Renal pelvis (tissue), 12 donors: ENCODE measurements around the gene CLDN10. TPM values are rescaled to one million over a fixed set of nuclear protein-coding genes. Genes with fewer than 3 reads are reported as not detected.
A peak's percentile ranks its signal among the peaks of the same experiment; 100 is the strongest.
"Not testable (repeated sequence)": the region's sequence is repeated elsewhere in the genome, so short reads cannot be mapped to it uniquely, and the experiment has no call there.

Source experiments
- DNase-seq: peaks from one replicate; pipeline ENCODE4 v3.0.0-alpha.2; 2013
- long read RNA-seq, 16 experiments: transcript quantifications; one replicate each; lab custom pipeline, GENCODE V29; 2026
- polyA plus RNA-seq, 3 donors: library from polyadenylated mRNA; unstranded; fragments of 120-200 nt; gene quantifications; one replicate each; pipeline ENCODE4 v1.2.1, GENCODE V29; 2013; ENCODE audit not compliant: insufficient read length in 3 of 3

CLDN10 gene
- polyA plus RNA-seq, result 100 to 1,000 TPM; 100 to 104 (median 101) TPM
- long read RNA-seq, donor 1, transcript CLDN10-201 (5 exons, 949 nt), result major isoform, 77 of 97 reads
- long read RNA-seq, donor 1, transcript CLDN10-203 (5 exons, 2,656 nt), result minor isoform, 10 of 97 reads
- long read RNA-seq, donor 1, partial matches to known transcripts, result 10 of 97 reads
- long read RNA-seq, donor 1, other reads (novel, unspliced or antisense), result 0 of 97 reads
- long read RNA-seq, donor 2, transcript CLDN10-201 (5 exons, 949 nt), result major isoform, 97 of 138 reads
- long read RNA-seq, donor 2, transcript CLDN10-203 (5 exons, 2,656 nt), result minor isoform, 22 of 138 reads
- long read RNA-seq, donor 2, partial matches to known transcripts, result 19 of 138 reads
- long read RNA-seq, donor 2, other reads (novel, unspliced or antisense), result 0 of 138 reads
- long read RNA-seq, donor 3, transcript CLDN10-201 (5 exons, 949 nt), result major isoform, 78 of 88 reads
- long read RNA-seq, donor 3, partial matches to known transcripts, result 0 of 88 reads
- long read RNA-seq, donor 3, other reads (novel, unspliced or antisense), result 6 of 88 reads
- long read RNA-seq, donor 4, transcript CLDN10-203 (5 exons, 2,656 nt), result minor isoform, 10 of 134 reads
- long read RNA-seq, donor 4, transcript CLDN10-201 (5 exons, 949 nt), result major isoform, 98 of 134 reads
- long read RNA-seq, donor 4, partial matches to known transcripts, result 26 of 134 reads
- long read RNA-seq, donor 4, other reads (novel, unspliced or antisense), result 0 of 134 reads
- long read RNA-seq, donor 5, transcript CLDN10-201 (5 exons, 949 nt), result major isoform, 20 of 50 reads
- long read RNA-seq, donor 5, transcript CLDN10-203 (5 exons, 2,656 nt), result minor isoform, 5 of 50 reads
- long read RNA-seq, donor 5, partial matches to known transcripts, result 20 of 50 reads
- long read RNA-seq, donor 5, other reads (novel, unspliced or antisense), result 5 of 50 reads
- long read RNA-seq, donor 6, transcript CLDN10-201 (5 exons, 949 nt), result major isoform, 54 of 89 reads
- long read RNA-seq, donor 6, transcript CLDN10-203 (5 exons, 2,656 nt), result minor isoform, 10 of 89 reads
- long read RNA-seq, donor 6, partial matches to known transcripts, result 25 of 89 reads
- long read RNA-seq, donor 6, other reads (novel, unspliced or antisense), result 0 of 89 reads
- long read RNA-seq, donor 7, transcript CLDN10-201 (5 exons, 949 nt), result major isoform, 57 of 80 reads
- long read RNA-seq, donor 7, transcript CLDN10-203 (5 exons, 2,656 nt), result minor isoform, 8 of 80 reads
- long read RNA-seq, donor 7, partial matches to known transcripts, result 15 of 80 reads
- long read RNA-seq, donor 7, other reads (novel, unspliced or antisense), result 0 of 80 reads
- long read RNA-seq, donor 8, partial matches to known transcripts, result 0 of 2 reads
- long read RNA-seq, donor 8, other reads (novel, unspliced or antisense), result 0 of 2 reads
- long read RNA-seq, donor 9, transcript CLDN10-203 (5 exons, 2,656 nt), result minor isoform, 13 of 121 reads
- long read RNA-seq, donor 9, transcript CLDN10-201 (5 exons, 949 nt), result major isoform, 86 of 121 reads
- long read RNA-seq, donor 9, partial matches to known transcripts, result 22 of 121 reads
- long read RNA-seq, donor 9, other reads (novel, unspliced or antisense), result 0 of 121 reads
- long read RNA-seq, donor 10, transcript CLDN10-201 (5 exons, 949 nt), result major isoform, 57 of 84 reads
- long read RNA-seq, donor 10, partial matches to known transcripts, result 24 of 84 reads
- long read RNA-seq, donor 10, other reads (novel, unspliced or antisense), result 0 of 84 reads
- long read RNA-seq, donor 11, transcript CLDN10-203 (5 exons, 2,656 nt), result minor isoform, 6 of 54 reads
- long read RNA-seq, donor 11, transcript CLDN10-201 (5 exons, 949 nt), result major isoform, 48 of 54 reads
- long read RNA-seq, donor 11, partial matches to known transcripts, result 0 of 54 reads
- long read RNA-seq, donor 11, other reads (novel, unspliced or antisense), result 0 of 54 reads
- long read RNA-seq, donor 12, transcript CLDN10-203 (5 exons, 2,656 nt), result minor isoform, 6 of 82 reads
- long read RNA-seq, donor 12, transcript CLDN10-201 (5 exons, 949 nt), result major isoform, 65 of 82 reads
- long read RNA-seq, donor 12, partial matches to known transcripts, result 11 of 82 reads
- long read RNA-seq, donor 12, other reads (novel, unspliced or antisense), result 0 of 82 reads
- long read RNA-seq, donor 13, transcript CLDN10-201 (5 exons, 949 nt), result major isoform, 42 of 53 reads
- long read RNA-seq, donor 13, partial matches to known transcripts, result 8 of 53 reads
- long read RNA-seq, donor 13, other reads (novel, unspliced or antisense), result 0 of 53 reads
- long read RNA-seq, donor 14, result 0 reads
- long read RNA-seq, donor 15, result 0 reads
- long read RNA-seq, donor 16, transcript CLDN10-201 (5 exons, 949 nt), result major isoform, 94 of 154 reads
- long read RNA-seq, donor 16, transcript CLDN10-203 (5 exons, 2,656 nt), result minor isoform, 7 of 154 reads
- long read RNA-seq, donor 16, partial matches to known transcripts, result 52 of 154 reads
- long read RNA-seq, donor 16, other reads (novel, unspliced or antisense), result 0 of 154 reads

- peak; percentile 45 for DNase-seq
Measured at GRCh38 chr13:95552539-95553441, at the start of gene CLDN10. TSS of gene CLDN10 (plus strand) at chr13:95552720. CDS start at chr13:95552754, 34 bp downstream.

- DNase-seq, result no peak
Measured at GRCh38 chr13:95503662-95504061, 48.9 kb upstream of the CLDN10 start.

- DNase-seq, result no peak
Measured at GRCh38 chr13:95505265-95505664, 47.3 kb upstream of the CLDN10 start.

- DNase-seq, result no peak
Measured at GRCh38 chr13:95505986-95506385, 46.5 kb upstream of the CLDN10 start.

- DNase-seq, result no peak
Measured at GRCh38 chr13:95507991-95508390, 44.5 kb upstream of the CLDN10 start.

- DNase-seq, result no peak
Measured at GRCh38 chr13:95508996-95509395, 43.5 kb upstream of the CLDN10 start.

GRCh38 chr13:95509521-95510310, 42.8 kb upstream of the CLDN10 start:
- DNase-seq, result no peak

GRCh38 chr13:95510950-95511349, 41.6 kb upstream of the CLDN10 start:
- DNase-seq, result no peak

GRCh38 chr13:95512424-95512823, 40.1 kb upstream of the CLDN10 start:
- DNase-seq, result no peak

- DNase-seq, result no peak
Measured at GRCh38 chr13:95512957-95513356, 39.6 kb upstream of the CLDN10 start.

- DNase-seq, result not testable (repeated sequence)
Measured at GRCh38 chr13:95515606-95516005, 36.9 kb upstream of the CLDN10 start.

GRCh38 chr13:95516021-95516420, 36.5 kb upstream of the CLDN10 start:
- DNase-seq, result no peak

- DNase-seq, result no peak
Measured at GRCh38 chr13:95516492-95516891, 36.0 kb upstream of the CLDN10 start.

- no peak for DNase-seq
Measured at GRCh38 chr13:95523598-95523997, 28.9 kb upstream of the CLDN10 start.

- no peak for DNase-seq
Measured at GRCh38 chr13:95524264-95524901, 28.1 kb upstream of the CLDN10 start.

GRCh38 chr13:95527955-95528354, 24.6 kb upstream of the CLDN10 start:
- no peak for DNase-seq

- DNase-seq, result no peak
Measured at GRCh38 chr13:95530178-95530577, 22.3 kb upstream of the CLDN10 start.
